Heart left ventricle (tissue), 16 donors: Measurements from ENCODE around the gene C16orf86. TPM values are rescaled to one million over a fixed set of nuclear protein-coding genes. Genes with fewer than 3 reads are reported as not detected.

Source experiments
- ATAC-seq, 4 donors: fragments of 200-7000 bp; cut with Tn5 transposase; one replicate each; pipeline ENCODE4 v1.9.1; 2020 to 2022; ENCODE audit warnings: moderate library complexity in 4 of 4, mild to moderate bottlenecking in 3 of 4, moderate number of reproducible peaks in 1 of 4
- DNase-seq, 5 donors: peaks; one replicate each; pipeline ENCODE4 v3.0.0-alpha.2; 2020
- H3K27ac ChIP-seq, 12 donors: fragments of 200-600 bp; sonication (generic) in 4 of 12; one replicate each; pipeline versions ENCODE4 v1.5.0 to v1.8.0; 2016 to 2022; ENCODE audit warnings: mild to moderate bottlenecking in 2 of 12
- H3K27me3 ChIP-seq, 9 donors: fragments of 200-600 bp; sonication (generic) in 2 of 9; one replicate each; pipeline versions ENCODE4 v1.5.1 to v1.8.0; 2016 to 2022; ENCODE audit warnings: mild to moderate bottlenecking in 3 of 9
- H3K36me3 ChIP-seq, 9 donors: fragments of 200-600 bp; sonication (generic) in 2 of 9; one replicate each; pipeline versions ENCODE4 v1.5.0 to v1.8.0; 2018 to 2022; ENCODE audit warnings: mild to moderate bottlenecking in 2 of 9
- H3K4me1 ChIP-seq, 12 donors: fragments of 200-600 bp; sonication (generic) in 4 of 12; one replicate each; pipeline versions ENCODE4 v1.5.0 to v1.8.0; 2016 to 2022; ENCODE audit warnings: mild to moderate bottlenecking in 3 of 12
- H3K4me3 ChIP-seq, 12 donors: fragments of 200-600 bp; sonication (generic) in 4 of 12; one replicate each; pipeline versions ENCODE4 v1.5.0 to v1.8.0; 2017 to 2022; ENCODE audit warnings: mild to moderate bottlenecking in 9 of 12, moderate library complexity in 4 of 12
- H3K9me3 ChIP-seq, 12 donors: fragments of 200-600 bp; sonication (generic) in 4 of 12; one replicate each; pipeline versions ENCODE4 v1.5.0 to v1.8.0; 2016 to 2022; ENCODE audit warnings: mild to moderate bottlenecking in 1 of 12
- CTCF ChIP-seq, 12 donors: fragments of 200-600 bp; sonication (generic) in 4 of 12; IDR thresholded peaks; one replicate each; pipeline versions ENCODE4 v1.5.0 to v1.8.0; 2018 to 2022; ENCODE audit warnings: antibody characterized with exemption in 12 of 12, mild to moderate bottlenecking in 5 of 12
- POLR2A ChIP-seq, 2 donors: fragments of 450-650 bp; IDR thresholded peaks; one replicate each; pipeline ENCODE4 v1.6.1; 2017; ENCODE audit warnings: antibody characterized with exemption in 2 of 2, mild to moderate bottlenecking in 2 of 2, moderate library complexity in 2 of 2
- WGBS, 4 donors: extraction: QIAGEN DNeasy Blood & Tissue Kit in 2 of 4; methylation state at CpG; one replicate each; pipeline versions ENCODE4 v1.1.5 to v1.1.7; 2013 to 2018; 5-methylcytosine and 5-hydroxymethylcytosine counted together
- intact Hi-C, 10 donors: fragments of 100-400 bp; cut with DNase I; formaldehyde crosslinking; loops; one replicate each; pipeline versions ENCODE4 v1.11.1 to v1.14.2; 2022
- polyA plus RNA-seq, 2 donors: library from polyadenylated mRNA; stranded (reverse); fragments of 200-250 nt; gene quantifications; one replicate each; pipeline ENCODE4 v1.2.3, GENCODE V29; 2013
- total RNA-seq, 9 donors: library from RNA; depleted of rRNA in 2 of 9; stranded (reverse); fragments of >200 nt in 2 of 9; fragmentation: NEBNext Ultra II Directional in 3 of 9; extraction: Animal tissue kit (Norgen Biotek cat#: 25700) in 3 of 9; gene quantifications; one replicate each; pipeline versions ENCODE4 v1.1.0 to v1.2.4, GENCODE V29; 2016 to 2023
- donor health status: ischemic (EF 13 %, LVEDD 7.1; RV severe dilation, severe dysfunction).
- donor health status: healthy with polysubstance abuse.
- donor health status: DM: no; HTN: yes; CAD: no.
- donor health status: DM: no; HTN: no; CAD: no.
- donor health status: ischemic (EF 25% LVEDD 6.9; RV normal size, moderate dysfunction).
- donor health status: ischemic (EF 25% LVEDD 5.7; RV mildly dilated, moderate dysfunction).
- donor health status: healthy.
- donor health status: DM: yes; HTN: yes; CAD: no.
- donor health status: ischemic (EF 35%, LVEDD 5.7; RV mildly dilated, moderate dysfunction).
- donor health status: nonischemic (EF 11% LVEDD 7.7; RV severe dilation, severe dysfunction).
- donor health status: DM: yes; HTN: yes; CAD: no.
- donor health status: PGD.
- donor health status: ischemic (EF 29% LVEDD 5.4; RV normal size, mild dysfunction).
- donor health status: nonischemic (EF 23%, LVEDD 6.1; RV moderate dilation, normal function).

C16orf86 gene
- total and polyA plus RNA-seq, 11 donors: 2.1 to 11.6 (median 4.3) TPM

DNA sequence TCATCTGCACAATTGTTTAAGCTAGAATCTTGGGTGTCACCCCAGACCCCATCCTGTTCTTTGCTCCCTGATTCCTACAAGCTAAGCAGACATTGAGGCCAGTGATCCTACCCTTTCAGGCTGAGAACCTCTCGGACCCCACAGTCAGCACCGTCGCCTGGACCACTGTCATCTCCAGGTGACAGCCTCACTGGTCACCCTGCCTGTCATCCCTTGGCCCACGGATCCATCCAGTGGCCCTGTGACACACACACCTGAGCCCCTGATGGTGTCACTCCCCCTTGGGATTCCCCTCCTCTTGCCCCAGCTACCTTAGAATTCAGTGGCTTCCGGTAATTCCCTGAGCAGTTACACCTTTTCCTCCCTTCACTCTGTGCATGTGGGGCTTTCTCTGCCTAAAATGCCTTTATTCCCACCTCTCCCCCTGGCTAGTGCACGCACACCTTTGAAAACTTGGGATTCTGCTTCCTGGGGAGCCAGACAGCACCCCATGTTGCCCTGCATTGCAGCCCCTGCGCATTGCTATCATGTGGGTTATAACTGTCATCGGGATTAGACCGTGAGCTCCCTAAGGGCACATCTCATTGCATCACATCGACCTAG, 3.0 kb downstream of the C16orf86 start:
- no peak overlapping the region for H3K4me3 ChIP-seq
- no peak overlapping the region for H3K27ac ChIP-seq
- WGBS, 4 donors: 91 to 94% (median 93%) methylated on average over 10 of the region's 10 CpGs
- no peaks in the 10 kb centered on the region for H3K27me3 ChIP-seq
- peak in 1 of 5 donors; percentile 22 for DNase-seq
- intact Hi-C loops: loop anchor here (2.0 to 10.0 kb wide), 18 partner anchors 48 to 395 kb away; partner anchors contain the start of genes CTCF (in 4 of the 10), GFOD2 (in 4 of the 10), RANBP10 (in 4 of the 10) and TSNAXIP1 (in 4 of the 10)
- TF ChIP-seq CTCF (IDR thresholded peaks at IDR 0.05) (no peak), POLR2A (IDR thresholded peaks at IDR 0.05) (no peak)
- no peaks in the 10 kb centered on the region for H3K36me3 ChIP-seq
- peaks cover 12 to 55% (median 44%) of the 10 kb centered on the region in 12 donors for H3K4me1 ChIP-seq
- ATAC-seq: no peak
- H3K9me3 ChIP-seq: no peaks in the 10 kb centered on the region

GRCh38 chr16:67672306-67672705, 5.7 kb downstream of the C16orf86 start:
- ATAC-seq (no peak), DNase-seq (peak in 1 of 5 donors; percentile 60)
- Histone ChIP-seq H3K36me3 (peaks cover 0 to 7% (median 0%) of the 10 kb centered on the region in 9 donors), H3K4me3 (no peak overlapping the region), H3K9me3 (no peaks in the 10 kb centered on the region), H3K4me1 (peaks cover 8 to 51% (median 32%) of the 10 kb centered on the region in 12 donors), H3K27ac (peak overlapping the region in 6 of 12 donors; percentile 61 to 91 (median 78)), H3K27me3 (no peaks in the 10 kb centered on the region)
- 27 to 41% (median 33%) methylated on average over 4 of the region's 4 CpGs for WGBS, 4 donors
- intact Hi-C loops: loop anchor here in 9 of 10 donors (2.0 to 10.0 kb wide), 14 partner anchors 45 to 392 kb away; partner anchors contain the start of genes RANBP10 (in 7 of the 9), TSNAXIP1 (in 7 of the 9), GFOD2 (in 4 of the 9) and DDX28 (in 1 of the 9)
- no peak for TF ChIP-seq CTCF (IDR thresholded peaks at IDR 0.05)
- no peak for TF ChIP-seq POLR2A (IDR thresholded peaks at IDR 0.05)

DNA sequence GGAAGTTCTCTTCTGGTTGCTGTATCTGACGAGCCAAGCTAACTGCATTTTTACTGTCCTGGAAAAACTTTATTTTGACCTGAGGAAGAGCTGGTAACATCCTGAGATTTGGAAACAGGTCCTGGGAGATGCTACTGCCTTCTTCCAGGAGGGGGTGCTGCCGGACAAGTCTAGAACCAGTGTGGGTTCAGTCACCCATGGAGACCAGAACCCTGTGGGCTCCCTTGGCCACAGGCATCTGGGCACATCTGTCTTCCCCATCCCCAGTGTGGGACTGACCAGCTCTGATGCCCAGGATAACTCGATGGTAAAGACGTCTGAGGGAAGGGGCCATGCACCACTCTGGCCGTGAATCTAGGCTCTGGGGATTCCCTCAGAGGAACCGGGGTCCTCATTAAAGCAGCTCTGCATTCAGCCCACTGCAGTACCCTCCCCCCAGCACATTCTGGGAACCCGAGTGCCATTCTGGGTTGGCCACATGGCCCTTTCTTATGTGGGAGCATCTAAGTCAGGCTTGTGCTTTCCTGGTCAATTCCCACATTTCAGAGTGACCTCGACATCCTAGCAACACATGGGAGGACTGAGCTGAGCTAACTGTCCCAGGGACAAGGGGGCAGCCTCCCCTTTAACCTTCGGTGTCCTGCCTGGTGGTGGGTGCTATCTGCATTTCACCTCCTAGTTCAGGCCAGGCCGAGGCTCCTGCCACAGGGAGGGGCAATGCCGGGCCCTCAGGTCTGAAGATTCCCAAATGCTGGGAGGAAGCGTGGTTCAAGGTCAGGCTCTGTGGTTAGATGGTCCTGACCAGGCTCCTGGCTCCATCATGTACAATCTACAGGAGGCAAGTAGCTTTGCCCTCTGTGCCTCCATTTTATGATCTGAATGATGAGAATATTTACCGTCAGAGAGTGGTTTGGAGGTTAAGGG, 6.4 kb downstream of the C16orf86 start:
- Histone ChIP-seq H3K36me3 (peaks cover 0 to 7% (median 0%) of the 10 kb centered on the region in 9 donors), H3K4me3 (peak overlapping the region in 1 of 12 donors; percentile 12), H3K27ac (peak overlapping the region; percentile 47 to 91 (median 76)), H3K4me1 (peaks cover 8 to 45% (median 26%) of the 10 kb centered on the region in 12 donors), H3K9me3 (no peaks in the 10 kb centered on the region), H3K27me3 (no peaks in the 10 kb centered on the region)
- TF ChIP-seq POLR2A (IDR thresholded peaks at IDR 0.05): no peak
- peak; percentile 65 to 83 (median 76) for TF ChIP-seq CTCF (IDR thresholded peaks at IDR 0.05)
- intact Hi-C loops: loop anchor here in 9 of 10 donors (1.0 to 10.0 kb wide), 15 partner anchors 44 to 392 kb away; partner anchors contain the start of genes RANBP10 (in 7 of the 9), TSNAXIP1 (in 7 of the 9), GFOD2 (in 5 of the 9) and DDX28 (in 1 of the 9)
- peak in 4 of 5 donors; percentile 62 to 75 (median 75) for DNase-seq
- 47 to 60% (median 52%) methylated on average over 10 to 13 of the region's 13 CpGs for WGBS, 4 donors
- peak; percentile 36 to 69 (median 53) for ATAC-seq
